NCI-H2227 (cell line): ENCODE results near the gene SYS1.
A peak's percentile ranks its signal among the peaks of the same experiment; 100 is the strongest.
"Not testable (repeated sequence)": the region's sequence is repeated elsewhere in the genome, so short reads cannot be mapped to it uniquely, and the experiment has no call there.

ENCODE experiments used
- DNase-seq: peaks from one replicate; lab custom pipeline; 2025; ENCODE audit not compliant: unreplicated experiment; lab: John Stamatoyannopoulos, UW

SYS1 gene

GRCh38 chr20:45339799-45340198 is 23.2 kb upstream of the SYS1 start:
- no peak for DNase-seq

GRCh38 chr20:45340236-45340847 is 22.6 kb upstream of the SYS1 start:
- no peak for DNase-seq

GRCh38 chr20:45340951-45341350 is 22.0 kb upstream of the SYS1 start:
- no peak for DNase-seq

- no peak for DNase-seq
Measured at GRCh38 chr20:45341579-45341938, 21.4 kb upstream of the SYS1 start.

- peak; percentile 48 for DNase-seq
Measured at GRCh38 chr20:45341939-45342854, 20.8 kb upstream of the SYS1 start.

- DNase-seq, result no peak
Measured at GRCh38 chr20:45342855-45343531, 20.0 kb upstream of the SYS1 start.

- no peak for DNase-seq
Measured at GRCh38 chr20:45343532-45344167, 19.3 kb upstream of the SYS1 start.

GRCh38 chr20:45344168-45344860 is 18.6 kb upstream of the SYS1 start:
- DNase-seq, result no peak

- no peak for DNase-seq
Measured at GRCh38 chr20:45345104-45345936, 17.6 kb upstream of the SYS1 start.

- DNase-seq, result no peak
Measured at GRCh38 chr20:45346291-45346718, 16.7 kb upstream of the SYS1 start.

GRCh38 chr20:45346851-45347250 is 16.1 kb upstream of the SYS1 start:
- no peak for DNase-seq

GRCh38 chr20:45347297-45347935 is 15.5 kb upstream of the SYS1 start:
- DNase-seq, result no peak

- DNase-seq, result peak; percentile 54
Measured at GRCh38 chr20:45347936-45348778, 14.8 kb upstream of the SYS1 start, which contains the start of gene SDC4. TSS of gene SDC4 (minus strand) at chr20:45348424. CDS start at chr20:45348384, 40 bp downstream.

- no peak for DNase-seq
Measured at GRCh38 chr20:45350217-45350616, 12.7 kb upstream of the SYS1 start.

GRCh38 chr20:45350795-45351194 is 12.2 kb upstream of the SYS1 start:
- DNase-seq, result not testable (repeated sequence)

- no peak for DNase-seq
Measured at GRCh38 chr20:45352729-45353128, 10.2 kb upstream of the SYS1 start.

GRCh38 chr20:45353746-45354145 is 9.2 kb upstream of the SYS1 start:
- no peak for DNase-seq

GRCh38 chr20:45354423-45355208 is 8.3 kb upstream of the SYS1 start:
- DNase-seq, result no peak
